GM12872 (cell line): Measurements from ENCODE around the gene ESYT2.

Experiments used
- TF ChIP-seq, protein P1 (sequence below): IDR thresholded peaks from 3 replicates; pipeline ENCODE4 v1.5.1; 2011; ENCODE audit warnings: low read depth, mild to moderate bottlenecking, low read length, moderate library complexity; ENCODE audit not compliant: insufficient read depth

Gene ESYT2

DNA sequence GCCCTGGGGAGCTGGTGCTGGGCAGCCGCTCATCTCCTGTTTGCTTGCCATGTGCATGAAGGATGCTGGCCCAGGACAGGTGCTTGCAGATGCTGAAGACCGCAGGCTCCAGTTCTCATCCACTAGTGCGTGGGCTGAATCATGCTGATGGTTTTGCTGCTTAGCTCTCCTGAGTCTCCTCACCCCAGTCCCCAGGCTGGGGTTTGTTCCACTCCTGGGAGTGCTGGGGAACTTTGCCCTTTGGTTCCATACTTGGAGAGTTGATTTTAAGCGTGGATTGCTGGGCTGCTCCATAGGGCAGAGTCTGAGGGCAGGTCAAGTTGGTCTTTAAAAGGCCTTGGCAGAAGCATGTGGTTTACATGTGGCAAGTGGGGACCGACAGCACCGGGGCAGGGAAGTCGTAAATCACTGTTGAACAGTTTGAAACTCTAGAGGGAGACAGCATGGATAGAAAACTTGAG lies 36.2 kb upstream of the ESYT2 start:
- TF ChIP-seq, protein P1, sequence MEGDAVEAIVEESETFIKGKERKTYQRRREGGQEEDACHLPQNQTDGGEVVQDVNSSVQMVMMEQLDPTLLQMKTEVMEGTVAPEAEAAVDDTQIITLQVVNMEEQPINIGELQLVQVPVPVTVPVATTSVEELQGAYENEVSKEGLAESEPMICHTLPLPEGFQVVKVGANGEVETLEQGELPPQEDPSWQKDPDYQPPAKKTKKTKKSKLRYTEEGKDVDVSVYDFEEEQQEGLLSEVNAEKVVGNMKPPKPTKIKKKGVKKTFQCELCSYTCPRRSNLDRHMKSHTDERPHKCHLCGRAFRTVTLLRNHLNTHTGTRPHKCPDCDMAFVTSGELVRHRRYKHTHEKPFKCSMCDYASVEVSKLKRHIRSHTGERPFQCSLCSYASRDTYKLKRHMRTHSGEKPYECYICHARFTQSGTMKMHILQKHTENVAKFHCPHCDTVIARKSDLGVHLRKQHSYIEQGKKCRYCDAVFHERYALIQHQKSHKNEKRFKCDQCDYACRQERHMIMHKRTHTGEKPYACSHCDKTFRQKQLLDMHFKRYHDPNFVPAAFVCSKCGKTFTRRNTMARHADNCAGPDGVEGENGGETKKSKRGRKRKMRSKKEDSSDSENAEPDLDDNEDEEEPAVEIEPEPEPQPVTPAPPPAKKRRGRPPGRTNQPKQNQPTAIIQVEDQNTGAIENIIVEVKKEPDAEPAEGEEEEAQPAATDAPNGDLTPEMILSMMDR: no peak

DNA sequence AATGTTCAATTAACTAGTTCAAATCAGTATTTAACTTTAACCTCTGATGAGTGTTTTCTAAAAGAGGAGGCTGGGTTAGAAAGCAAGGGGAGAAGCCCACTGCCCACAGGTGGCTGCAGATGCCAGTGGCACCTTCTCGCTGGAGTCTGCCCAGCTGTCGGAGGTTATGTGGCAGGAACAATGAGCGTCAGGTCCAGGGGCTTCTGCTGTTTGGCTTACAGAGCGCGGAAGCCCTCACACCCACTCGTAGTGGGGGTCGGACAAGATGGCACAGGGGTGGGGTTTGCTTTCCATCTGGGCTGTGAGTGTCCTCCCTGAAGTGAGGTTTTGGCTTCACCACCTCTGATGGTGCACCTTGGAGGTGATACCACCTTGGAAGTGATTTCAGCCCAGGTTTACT lies 35.5 kb upstream of the ESYT2 start:
- TF ChIP-seq, protein P1: no peak

DNA sequence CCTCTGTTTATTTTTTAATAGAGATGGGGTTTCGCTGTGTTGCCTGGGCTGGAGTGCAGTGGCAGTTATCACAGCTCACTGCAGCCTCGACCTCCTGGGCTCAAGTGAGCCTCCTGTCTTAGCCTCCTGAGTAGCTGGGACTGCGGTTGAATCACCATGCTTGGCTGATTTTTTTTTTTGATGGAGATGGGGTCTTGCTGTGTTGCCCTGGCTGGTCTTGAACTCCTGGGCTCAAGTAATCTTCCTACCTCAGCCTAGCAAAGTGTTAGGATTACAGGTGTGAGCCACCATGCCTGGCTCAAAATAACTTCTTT lies 35.2 kb upstream of the ESYT2 start:
- TF ChIP-seq, protein P1: no peak

DNA sequence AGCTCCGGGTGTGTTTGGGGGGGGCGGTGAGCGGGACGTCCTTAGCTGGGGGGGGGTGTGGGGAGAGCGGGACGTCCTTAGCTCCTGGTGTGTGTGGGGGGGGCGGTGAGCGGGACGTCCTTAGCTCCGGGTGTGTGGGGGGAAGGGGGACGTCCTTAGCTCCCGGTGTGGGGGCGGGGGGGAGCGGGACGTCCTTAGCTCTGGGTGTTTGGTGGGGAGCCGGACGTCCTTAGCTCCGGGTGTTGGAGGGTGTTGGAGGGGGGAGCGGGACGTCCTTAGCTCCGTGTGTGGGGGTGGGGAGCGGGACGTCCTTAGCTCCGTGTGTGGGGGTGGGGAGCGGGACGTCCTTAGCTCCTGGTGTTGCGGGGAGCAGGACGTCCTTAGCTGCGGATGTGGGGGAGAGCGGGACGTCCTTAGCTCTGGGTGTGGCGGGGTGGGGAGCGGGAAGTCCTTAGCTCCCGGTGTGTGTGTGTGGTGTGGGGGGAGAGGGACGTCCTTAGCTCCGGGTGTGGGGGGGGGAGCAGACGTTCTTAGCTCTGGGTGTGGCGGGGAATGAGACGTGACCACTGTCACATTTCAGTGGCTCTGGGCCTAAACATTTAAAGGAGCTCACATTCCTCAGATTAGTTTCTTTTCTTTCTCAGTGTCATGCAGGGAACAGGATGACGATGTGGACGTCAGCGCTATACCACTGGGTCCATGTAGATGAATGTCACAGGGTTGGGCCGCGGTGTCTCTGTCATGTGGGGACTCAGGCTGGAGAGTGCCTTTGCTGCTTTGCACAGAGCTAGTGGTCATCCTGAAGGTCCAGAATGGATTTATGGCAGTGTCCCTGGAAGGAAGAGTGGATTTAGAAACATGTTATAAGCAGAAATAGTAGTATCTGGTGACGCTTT lies 34.5 kb upstream of the ESYT2 start:
- TF ChIP-seq, protein P1: no peak

DNA sequence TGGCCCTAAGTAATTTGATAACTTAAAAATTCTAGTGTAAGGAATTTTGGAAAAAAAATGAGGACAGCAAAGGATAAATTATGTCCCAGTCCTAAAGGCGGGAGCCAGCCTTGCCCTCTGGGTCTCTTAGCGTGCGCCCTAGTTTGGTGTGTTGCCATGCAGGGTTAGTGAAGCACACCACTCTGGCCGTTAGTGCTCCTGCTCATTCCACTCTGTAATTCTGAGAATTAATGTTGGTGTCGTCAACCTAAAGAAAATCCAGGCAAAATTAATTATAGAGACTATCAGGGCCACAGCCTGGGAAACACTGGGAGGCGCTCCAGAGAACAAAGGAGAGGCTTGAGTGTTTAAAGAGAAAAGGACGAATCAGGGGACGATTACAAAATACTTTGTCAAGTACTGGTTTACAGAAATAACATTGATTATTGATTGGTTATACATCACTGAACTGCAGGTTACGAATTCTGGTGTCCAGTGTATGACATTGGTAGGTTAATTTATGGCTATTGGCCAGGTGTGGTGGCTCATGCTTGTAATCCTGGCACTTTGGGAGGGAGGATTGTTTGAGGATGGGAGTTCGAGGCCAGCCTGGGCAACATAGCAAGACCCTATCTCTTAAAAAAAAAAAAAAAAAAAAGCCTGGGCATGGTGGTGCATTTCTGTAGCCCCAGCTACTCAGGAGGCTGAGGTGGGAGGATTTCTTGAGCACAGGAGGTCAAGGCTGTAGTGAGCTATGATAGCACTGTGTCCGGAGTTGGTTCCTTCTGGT lies 32.8 kb upstream of the ESYT2 start:
- TF ChIP-seq, protein P1: no peak

DNA sequence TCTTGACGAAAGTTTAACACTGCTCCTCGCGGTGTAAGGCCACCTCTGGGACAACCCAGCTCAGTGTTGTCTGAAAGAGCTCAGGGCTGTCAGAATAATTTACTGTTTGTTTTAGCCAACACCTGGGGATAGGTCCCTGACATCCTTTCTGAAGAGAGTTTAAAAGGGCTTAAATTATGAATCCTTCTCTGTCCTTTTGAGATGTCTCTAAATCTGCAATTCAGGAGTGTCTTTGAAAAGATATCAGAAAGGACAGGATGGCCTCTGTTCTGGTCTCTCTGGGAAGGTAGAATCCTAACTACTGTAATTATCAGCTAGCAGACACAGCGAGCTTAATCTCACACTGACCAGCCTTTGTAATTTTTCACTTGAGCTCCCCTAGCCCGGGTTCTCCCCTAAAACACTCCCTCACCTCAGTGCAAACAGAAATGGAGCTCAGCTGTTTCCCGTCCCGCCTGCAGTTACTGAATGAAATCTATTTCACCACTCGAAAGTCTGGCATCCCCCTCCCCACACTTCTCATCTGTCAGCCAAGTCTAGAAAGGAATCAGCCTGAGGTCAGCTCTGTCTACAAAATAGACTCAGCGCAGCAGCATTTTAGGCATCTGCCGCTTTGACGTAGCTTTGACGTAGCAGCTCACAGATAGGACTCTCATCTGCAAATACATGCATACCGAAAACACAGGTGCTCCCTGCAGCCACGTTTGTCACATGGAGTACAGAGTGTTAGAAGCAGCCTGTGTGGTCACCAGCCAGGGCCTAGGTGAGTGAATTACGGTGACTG lies 31.9 kb upstream of the ESYT2 start:
- TF ChIP-seq, protein P1: no peak

DNA sequence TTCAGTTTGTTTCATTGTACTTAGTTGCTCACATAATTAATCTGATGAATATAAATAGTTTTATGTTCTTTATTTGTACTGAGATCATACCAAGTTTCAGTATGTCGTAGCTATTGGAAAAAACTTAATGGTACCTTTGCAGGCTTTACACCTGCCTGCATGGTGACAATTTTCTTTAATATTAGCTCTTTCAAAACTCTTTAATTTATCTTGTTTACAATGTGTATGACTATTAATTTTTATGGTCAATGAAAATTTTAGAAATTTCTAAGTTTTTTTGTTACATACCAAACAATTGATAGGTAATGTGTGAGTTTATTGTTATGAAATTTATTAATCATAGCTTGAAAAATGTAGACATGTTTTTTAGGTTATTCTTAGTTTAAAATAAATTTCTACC lies 31.1 kb upstream of the ESYT2 start:
- TF ChIP-seq, protein P1: no peak
